Esophagus squamous epithelium (tissue), 4 donors: ENCODE measurements around the gene KLF13.

Experiments used
- POLR2A ChIP-seq, 4 donors: fragments of 450-650 bp; IDR thresholded peaks; one replicate each; pipeline ENCODE4 v1.6.1; 2017; ENCODE audit warnings: antibody characterized with exemption in 4 of 4, mild to moderate bottlenecking in 4 of 4, moderate library complexity in 3 of 4
- TF ChIP-seq, protein P1 (sequence below), 6 experiments: fragments of 450-650 bp in 4 of 6; fragments of 200-600 bp in 2 of 6; sonication (generic) in 2 of 6; IDR thresholded peaks; one replicate each; pipeline ENCODE4 v1.5.1; 2016 to 2019; ENCODE audit warnings: antibody characterized with exemption in 6 of 6, mild to moderate bottlenecking in 4 of 6, moderate library complexity in 4 of 6

DNA sequence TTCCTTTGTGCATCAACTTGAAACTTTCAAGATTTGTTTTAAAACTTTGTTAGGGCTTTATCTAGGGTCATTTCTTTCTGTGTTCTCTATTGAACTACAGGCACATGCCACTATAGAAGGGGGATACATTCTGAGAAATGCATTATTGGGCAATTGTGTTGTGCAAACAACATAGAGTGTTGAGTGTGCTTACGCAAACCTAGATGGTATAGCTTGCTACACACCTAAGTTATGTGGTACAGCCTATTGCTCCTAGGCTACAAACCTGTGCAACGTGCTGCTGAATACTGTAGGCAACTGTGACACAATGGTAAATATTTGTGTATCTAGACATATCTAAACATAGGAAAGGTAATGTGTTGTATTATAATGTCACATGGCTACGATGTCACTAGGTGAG lies 33.0 kb upstream of the KLF13 start:
- TF ChIP-seq, protein P1, sequence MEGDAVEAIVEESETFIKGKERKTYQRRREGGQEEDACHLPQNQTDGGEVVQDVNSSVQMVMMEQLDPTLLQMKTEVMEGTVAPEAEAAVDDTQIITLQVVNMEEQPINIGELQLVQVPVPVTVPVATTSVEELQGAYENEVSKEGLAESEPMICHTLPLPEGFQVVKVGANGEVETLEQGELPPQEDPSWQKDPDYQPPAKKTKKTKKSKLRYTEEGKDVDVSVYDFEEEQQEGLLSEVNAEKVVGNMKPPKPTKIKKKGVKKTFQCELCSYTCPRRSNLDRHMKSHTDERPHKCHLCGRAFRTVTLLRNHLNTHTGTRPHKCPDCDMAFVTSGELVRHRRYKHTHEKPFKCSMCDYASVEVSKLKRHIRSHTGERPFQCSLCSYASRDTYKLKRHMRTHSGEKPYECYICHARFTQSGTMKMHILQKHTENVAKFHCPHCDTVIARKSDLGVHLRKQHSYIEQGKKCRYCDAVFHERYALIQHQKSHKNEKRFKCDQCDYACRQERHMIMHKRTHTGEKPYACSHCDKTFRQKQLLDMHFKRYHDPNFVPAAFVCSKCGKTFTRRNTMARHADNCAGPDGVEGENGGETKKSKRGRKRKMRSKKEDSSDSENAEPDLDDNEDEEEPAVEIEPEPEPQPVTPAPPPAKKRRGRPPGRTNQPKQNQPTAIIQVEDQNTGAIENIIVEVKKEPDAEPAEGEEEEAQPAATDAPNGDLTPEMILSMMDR (IDR thresholded peaks at IDR 0.05), result no peak
- TF ChIP-seq POLR2A (IDR thresholded peaks at IDR 0.05), result no peak
